ENCODE measurements around the gene RAPSN. TPM values are rescaled to one million over a fixed set of nuclear protein-coding genes. Genes with fewer than 3 reads are reported as not detected.

The RAPSN gene
- total and polyA plus RNA-seq, 2 of the 8 experiments (the other 6 are each of a cell fraction or from before 2014, with no cell fraction given) = 0.06 to 0.34 TPM

DNA sequence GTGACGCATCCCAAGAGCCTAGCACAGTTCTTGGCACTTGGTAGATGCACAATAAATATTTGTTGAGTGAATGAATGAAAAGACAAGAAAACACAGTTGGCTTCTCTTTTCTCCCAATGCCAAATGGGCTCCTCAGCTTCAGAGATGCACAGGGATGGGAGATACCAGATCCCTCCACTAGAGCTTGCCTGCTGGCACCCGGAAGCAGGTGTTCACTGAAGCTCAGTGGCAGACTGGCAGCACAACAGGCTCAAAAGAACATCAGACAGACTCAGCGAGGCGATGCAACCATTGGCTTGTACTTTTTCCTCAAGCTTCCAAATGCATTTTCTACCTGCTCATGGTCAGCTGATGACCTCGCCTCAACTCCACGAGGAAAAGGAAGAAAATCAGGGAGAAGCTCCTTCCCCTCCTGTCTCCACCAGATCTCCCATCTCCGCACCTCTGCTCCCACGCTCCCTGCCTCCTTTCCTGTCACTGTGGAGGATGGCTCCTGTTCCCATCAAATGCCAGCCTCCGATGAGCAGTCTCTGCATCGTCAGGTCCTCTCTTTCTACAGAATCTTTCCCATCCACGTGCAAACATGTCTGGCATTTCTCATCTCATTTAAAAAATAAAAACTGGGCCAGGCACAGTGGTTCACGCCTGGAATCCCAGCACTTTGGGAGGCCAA lies 5.8 kb downstream of the RAPSN start (continued):
- TF ChIP-seq CHD7 (IDR thresholded peaks at IDR 0.05; ENCODE audit: insufficient replicate concordance, low read length) = no peak
- peak in 1 of 2 experiments; percentile 15; a peak in 1 of 4 replicates for TF ChIP-seq RAD21 (IDR thresholded peaks at IDR 0.05 in 1 of 2, conservative IDR thresholded peaks at IDR 0.05 in 1 of 2; ENCODE audit: low read depth in 2 of 2, low read length in 2 of 2)
